ENCODE results near the gene FREM1.

FREM1 gene

DNA sequence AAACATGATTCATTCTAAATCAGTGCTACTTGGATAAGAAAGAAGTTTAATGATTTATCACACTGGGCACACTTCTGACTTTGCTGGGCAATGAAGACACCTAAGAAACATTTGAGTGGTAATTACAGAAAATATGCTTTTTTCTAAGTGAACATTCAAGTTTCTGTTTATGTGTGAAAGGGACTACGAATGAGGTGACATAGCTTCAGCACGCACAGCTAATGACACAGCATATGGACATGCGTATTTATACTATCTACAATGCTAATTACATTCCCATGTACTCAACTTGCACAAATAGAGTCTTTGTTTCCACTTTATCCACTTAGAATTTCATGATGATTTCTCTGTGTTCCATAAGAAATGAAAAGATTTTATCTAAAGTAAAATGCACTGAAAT, 40.6 kb downstream of the FREM1 start:
- DNase-seq, result no peak

DNA sequence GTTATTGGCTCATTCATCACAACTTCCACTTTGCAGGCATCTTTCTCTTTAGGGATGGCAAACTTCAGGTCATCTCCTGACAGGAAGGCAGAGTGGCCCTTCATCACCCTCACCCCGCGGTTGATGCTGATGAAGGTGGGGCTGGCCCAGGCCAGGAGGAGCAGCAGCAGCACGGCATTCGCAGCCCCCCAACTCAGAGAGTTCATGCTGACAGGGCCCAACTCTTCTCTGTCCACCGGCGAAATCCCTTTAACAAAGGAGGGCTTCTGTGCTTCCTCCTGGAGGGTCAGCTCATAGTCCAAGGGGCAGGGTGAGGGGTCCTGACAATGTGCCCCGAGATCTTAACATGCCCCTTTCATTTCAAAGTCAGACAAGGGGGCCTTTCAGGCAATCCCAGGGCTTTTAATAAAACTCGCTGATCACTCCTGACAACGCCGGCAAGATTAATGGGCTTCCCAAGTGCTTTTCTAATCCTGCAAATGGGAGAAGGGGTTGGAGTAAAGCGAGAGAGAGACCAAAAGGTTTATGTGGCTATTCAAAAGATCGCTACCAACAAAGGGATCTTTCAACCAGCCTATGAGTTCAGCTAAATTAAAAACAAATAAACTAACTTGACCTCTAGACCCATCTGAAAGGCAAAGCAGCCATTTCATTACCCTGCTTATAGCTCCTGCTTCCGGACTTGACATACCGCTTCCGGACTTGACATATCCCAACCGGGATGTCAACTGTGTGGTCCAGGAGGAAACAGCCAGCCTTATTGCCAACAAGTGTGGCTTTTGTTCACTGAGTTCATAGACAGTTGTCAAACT, 41.2 kb downstream of the FREM1 start:
- peak; percentile 34 for DNase-seq

DNA sequence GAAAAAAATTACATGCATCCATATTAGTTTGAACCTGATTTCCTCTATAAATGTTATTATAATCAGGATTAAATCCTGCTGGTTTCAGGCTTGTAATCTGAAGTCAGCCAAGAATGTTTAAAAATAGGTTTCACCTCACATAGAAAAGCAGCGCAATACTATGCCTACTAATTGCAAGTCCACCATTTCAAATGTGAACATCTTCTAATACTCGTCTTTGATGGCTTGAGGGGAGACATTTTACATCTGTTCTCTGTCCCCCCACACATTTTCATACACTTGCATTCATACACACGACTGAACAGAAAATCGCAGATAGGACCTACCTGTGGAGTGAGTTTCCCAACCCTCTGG, 41.8 kb downstream of the FREM1 start:
- DNase-seq, result no peak

DNA sequence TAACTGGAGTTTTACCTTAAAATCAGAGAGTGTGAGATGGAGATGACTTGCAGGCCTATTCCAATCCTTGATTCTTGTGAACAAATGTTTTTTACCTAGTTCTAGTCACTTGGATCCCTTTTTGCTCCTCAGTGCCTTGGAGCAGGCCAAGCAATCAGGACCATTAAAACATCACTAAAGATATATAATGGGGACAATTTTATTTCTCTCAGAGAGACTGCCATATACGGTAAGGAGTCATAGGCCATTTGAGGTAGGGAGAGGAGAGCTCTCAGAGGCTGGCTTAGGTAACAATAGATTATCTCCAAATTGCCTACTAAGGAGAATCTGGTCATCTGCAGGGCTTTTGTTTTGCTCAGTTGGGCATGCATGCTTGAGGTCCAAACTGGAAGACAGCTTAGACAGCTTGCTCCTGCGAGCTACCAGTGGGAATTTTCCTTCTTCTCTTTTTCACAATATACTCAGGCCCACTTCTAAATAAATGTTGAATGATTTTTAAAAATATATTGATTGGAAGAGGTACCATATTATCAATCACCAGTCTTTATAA, 44.0 kb downstream of the FREM1 start:
- DNase-seq, result peak; percentile 32

DNA sequence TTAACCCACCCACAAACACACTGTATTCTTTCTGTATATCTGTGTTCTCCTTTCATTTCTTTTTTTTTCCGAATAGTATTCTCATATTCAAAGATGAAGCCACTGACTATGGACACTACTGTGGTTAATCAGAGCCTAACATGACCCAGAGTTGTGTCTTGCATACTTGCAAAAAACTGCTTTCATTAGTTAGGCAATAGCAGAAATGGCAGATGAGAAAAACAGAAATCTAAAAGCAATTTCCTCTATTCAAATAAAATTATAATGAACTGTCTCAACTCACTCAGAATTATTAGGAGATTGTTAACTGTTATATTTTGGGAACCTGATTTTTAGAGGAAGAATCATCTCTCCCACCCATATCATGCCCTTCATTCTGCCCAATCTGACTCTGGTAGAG, 45.9 kb downstream of the FREM1 start:
- DNase-seq, result no peak

DNA sequence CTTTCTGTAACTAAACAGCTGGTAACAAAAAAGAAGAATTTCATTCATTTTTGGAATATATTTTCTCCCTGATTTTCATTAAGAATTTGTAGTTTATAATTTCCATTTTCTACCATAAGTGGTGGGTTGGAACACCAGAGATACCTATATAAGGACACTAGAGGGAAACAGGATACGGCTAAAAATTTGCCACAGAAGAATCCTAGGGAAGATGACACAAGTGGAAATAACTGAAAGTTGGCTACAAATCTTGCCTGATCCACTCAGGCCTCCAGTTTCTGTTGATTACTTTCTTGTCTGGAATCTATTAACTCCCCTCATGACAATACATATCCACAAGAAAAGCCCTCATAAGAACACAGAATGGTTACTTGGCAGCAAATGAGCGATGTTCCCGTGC, 46.8 kb downstream of the FREM1 start:
- DNase-seq, result no peak

DNA sequence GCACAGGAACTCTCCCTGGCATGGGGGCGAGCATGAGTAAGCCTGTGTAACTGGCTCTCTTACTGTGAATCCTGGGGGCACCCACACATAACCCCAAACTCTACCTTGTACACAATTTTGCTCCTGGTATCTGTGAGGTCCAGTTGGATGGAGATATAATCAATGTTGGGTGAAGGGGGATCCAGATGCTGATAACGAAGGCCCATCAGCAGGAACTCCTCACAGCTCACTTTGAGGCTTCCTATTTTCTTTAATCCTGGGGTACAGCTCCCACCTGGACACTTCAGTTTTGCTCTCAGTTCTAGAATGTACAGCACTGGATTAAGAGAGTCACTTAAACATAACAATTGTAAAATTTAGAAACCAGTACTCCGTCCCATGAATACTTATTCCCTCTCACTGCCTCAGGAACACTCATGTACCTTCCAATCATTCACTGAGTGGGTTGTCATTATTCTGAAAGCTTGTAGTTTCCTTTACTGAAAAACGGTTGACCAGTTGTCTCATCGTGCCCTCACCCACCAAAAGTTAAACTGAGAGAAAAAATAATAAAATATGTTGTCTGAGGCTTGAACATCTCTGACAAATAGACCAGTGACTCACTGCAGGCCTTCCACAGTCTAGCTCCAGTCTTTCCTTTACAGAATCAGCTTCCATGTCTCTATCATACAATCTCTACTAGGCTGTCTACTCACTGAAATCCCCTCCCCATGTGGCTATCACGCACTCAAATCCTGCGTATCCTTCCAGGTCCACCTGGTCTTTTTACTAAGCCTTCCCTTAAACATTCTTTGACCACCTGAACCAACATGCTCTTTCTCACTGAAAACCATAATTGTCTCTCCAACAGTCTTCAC, 52.6 kb downstream of the FREM1 start:
- DNase-seq, result no peak

DNA sequence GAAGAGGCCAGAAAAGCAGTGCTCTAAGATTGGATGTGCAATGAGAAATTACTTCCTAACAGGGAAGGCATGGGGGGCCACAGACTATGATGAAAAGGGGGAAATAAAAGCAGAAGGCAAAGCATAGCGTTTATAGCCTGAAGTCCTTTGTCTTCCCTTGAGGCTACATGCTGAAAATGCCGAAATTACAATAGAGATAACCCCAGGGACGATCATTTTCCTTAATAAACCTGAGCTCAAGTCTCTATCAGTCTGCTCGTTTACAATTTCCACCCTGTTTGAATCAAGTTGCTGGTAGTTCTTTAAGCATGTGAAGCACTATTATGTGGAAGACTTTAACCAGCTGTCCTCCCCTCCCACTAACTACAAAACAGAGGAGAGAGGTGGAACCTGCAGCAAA, 60.4 kb downstream of the FREM1 start:
- peak; percentile 18 for DNase-seq

DNA sequence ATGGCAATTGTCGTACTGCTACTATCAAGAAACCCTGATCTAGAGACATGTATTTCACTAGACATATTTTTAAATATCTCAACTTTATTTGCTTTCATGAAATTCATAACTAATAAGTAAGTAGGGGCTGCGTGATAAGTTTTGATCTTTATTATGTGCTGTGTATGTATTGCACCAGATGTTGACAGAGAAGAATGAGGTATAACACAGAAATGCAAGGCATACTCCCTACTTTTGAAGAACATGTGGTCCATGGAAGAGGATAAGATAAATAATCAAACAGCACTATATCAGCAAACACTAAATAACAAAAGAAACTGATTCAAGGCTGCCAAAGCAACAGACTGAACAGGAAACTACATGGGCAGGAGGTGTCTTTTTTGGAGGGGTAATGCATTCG, 60.9 kb downstream of the FREM1 start:
- no peak for DNase-seq

DNA sequence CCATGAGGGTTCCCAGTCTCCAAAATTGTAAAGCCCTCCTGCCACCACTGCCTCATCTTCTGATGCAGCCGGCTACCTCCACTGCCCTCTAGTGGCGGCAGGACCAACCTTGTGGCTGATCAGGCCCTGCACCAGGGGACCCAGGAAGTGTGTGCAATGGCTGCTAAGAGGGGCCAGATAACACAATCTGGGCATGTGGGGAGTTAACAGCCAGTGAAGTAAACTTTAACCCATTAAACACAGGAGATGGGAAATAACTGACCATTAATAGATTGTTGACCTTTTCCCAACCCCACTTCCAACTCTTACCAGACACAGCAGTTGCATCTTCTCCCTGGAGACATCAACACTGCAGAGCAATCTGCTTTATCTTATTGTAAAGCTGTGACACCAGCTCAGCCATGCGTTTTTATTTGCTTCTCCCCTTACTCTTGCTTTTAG, 63.3 kb downstream of the FREM1 start:
- peak; percentile 76 for DNase-seq

DNA sequence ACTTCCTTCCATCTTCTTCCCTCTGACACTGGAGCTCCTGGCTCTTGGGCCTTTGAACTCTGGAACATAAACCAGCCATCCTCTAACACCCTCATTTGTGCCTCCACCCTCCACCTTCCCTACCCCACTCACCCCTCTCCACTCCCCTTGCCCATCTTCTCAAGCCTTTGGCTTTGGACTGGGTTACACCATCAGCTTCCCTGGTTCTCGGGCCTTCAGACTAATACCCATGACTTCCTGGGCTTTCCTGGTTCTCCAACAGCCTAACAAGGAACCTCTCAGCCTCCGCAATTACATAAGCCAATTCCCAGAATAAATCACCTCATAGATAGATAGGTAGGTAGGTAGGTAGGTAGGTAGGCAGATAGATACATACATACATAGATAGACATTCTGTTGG, 67.1 kb downstream of the FREM1 start:
- no peak for DNase-seq

DNA sequence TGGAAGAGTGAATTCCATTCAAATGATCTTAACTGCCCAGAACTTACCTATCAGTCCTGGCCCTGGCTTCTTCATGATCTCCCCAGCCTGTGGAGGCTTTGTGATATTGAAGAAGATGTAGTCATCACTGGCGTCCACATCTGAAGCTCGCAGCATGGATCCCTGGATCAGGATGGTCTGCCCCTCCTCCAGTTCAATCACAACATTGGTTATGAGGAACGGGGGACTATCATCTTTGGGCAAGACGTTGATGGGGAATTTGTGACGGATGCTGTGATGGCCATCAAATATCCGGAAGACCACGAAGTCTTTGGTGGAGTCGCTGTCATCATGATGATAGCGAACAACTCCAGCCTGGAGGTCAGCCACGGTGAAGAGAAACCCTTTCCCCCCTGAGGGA, 68.0 kb downstream of the FREM1 start:
- DNase-seq, result no peak

DNA sequence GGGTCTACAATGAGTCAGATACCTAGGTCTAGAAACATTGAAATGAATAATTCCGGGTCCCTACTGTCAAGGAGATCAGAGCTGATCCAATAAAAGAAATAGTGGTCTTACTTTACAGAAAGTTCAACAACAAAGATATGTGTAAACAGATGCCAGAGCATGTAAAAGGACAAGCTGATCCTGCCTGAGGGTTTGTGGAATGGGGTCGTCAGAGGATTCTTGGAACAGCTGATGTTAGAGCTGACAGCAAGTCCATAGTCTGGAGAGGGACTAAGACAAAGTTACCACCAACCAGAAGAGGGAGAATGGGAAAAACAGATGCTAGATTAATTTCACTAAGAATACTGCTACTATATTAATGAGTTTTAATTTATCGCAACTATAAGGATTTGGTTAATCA, 71.5 kb downstream of the FREM1 start:
- DNase-seq, result no peak

DNA sequence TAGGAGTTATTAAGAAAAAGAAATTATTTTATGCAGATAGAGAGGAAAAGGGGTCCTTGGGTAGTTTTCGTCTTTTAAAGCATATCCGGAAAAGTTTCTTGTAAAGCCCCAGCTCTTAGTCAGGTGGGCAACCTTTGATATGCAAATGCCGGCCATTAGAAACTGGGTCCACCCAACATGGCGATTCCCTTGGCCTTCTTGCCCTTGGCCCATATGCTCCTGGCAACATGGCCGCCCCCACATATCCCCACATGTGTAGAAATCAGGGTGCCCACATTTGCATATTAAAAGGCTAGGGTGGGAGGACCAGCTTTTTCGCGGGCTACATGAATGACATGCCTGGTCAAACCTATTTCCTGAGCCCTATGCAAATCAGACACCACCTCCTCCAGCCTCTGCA, 73.3 kb downstream of the FREM1 start:
- no peak for DNase-seq

DNA sequence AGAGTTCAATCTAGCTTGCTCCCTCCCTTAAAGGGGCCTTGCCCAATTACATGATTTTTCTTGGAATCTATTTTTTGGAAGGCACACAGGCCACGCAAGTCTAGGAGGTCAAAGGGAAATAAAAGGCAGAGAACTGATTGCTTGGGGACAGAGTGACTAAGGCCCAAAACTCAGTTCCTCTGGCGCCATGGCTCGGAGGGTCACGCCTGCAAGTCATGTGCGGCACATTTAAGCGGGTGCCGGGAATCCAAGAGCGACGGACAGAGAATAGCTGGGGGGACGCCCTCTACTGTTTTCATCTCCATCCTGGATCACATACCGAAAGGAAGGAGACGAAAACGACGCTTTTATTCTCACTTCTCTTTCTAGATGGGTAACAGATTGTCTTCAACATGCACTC, 78.6 kb downstream of the FREM1 start:
- no peak for DNase-seq

DNA sequence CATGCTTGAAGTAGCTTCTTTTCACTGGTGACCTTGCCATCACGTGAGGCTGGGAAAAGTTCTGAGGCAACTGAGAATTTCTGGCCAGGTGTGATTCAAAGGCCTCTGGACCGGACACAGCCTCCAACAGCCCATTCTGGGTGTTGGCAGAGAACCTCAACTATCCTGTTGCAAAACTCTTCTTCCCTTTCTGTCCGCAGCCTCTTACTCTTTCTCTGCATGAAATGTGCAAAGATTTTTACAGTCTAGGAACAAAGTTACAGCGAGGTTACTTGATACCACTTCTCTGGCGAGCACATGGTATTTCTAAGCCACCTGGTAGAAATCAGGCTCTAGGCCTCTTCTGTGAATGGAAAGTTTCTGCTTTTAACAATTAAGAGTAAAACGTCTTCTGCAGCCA, 79.2 kb downstream of the FREM1 start:
- no peak for DNase-seq

DNA sequence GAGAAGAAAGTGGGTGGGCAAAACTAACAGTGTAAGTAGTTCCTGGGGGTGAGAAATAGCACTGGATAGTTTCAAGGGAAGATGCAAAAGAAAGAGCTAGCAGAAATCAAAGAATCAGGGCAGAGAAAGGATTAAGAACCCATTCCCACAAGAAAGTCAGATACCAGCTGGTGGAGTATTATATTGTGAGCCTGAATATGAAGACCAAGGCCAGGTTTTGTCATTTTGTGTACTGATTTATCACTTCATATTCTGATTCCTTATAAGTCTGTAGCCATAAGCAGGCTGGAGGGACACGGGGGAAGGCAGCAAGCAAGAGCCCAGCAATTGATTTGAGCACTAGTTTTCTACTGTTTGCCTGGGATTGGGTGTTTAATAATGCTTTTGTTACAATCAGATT, 80.2 kb downstream of the FREM1 start:
- no peak for DNase-seq

DNA sequence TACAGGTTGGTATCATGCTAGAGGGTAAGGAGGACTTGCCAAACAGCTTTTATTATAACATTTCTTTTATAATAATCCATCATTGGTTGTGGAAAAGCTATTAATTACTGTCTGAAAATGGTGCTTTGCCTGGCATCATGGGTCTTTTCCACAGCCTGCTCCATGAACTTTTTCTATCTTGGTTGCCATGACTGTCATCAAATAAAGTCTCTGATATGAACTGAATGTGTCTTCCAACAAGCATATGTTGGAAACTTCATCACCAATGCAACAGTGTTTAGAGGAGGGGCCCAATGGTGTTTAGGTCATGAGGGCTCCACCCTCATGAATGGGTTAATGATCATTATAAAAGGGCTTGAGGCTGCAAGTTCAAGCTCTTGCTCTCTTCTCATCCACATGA, 81.0 kb downstream of the FREM1 start:
- DNase-seq, result no peak

DNA sequence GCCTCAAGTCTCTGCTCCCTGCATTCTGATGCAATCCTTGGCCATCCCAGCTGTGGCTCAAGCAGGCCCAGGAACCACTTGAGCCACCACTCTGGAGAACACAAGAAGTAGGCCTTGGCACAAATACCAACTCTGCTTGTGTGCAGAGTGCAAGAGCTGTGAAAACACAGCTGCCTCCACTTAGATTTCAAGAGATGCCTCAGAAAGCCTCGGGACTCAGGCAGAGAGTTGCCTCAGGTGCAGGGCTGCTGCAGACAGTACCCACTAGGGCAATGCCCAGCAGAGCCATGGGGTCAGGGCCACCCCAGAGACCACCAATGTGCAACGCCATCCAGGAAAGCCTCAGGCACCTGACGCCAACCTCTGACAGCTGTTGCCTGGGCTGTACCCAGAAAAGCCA, 82.4 kb downstream of the FREM1 start:
- no peak for DNase-seq

DNA sequence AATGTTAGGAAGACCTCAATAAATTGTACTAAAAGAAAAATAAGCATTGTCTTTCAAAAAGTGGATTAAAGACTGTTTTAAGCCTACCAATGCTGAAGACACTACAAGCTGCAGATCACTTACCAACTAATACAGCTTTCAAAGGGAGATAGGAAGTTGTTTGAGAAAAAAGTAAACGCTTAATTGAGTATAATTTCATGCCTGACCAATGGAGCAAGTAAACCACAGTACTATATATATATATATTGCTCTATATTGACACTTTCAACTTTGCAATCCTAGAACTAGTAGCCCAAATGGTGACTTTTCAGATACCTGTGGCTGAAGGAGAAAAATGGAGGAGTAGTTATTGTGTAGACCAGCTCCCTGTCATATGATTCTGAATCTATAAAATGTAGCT, 85.7 kb downstream of the FREM1 start:
- DNase-seq, result no peak

DNA sequence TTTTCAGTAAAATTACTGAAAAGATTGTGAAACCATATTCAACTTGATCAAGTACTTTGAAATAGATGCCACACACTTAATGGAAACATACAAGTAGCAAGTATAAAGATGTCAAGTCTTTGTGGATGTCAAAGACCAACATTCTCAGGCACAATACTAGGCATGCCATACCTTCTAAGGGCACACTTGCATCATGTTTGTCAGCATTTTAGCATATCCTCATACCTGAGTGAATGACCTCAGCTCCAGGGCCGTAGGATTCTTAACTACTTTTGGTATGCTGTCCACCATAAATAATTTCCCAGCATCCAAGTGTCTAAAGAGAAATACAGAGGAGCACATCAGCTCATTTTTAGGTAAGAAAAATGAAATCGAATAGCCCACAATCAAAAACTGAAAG, 86.4 kb downstream of the FREM1 start:
- DNase-seq, result no peak

DNA sequence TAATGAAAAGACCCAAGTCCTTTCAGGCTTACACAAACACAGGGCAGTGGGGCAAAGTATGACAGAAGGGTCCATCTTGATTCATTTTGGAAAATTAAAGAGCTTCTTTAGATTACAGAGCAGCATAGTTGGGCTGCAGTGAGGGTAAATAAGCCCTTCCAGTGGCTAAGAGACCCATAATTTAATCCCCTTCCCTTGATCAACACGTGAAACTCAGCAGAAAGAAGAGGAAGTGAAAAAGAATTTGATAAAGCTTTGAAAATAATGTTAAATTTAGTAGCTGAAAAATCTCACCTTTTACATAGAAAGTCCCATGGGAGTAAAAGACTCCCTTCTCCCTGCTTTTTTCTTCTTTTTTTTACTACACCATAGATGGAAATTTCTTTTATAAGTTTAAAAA, 87.6 kb downstream of the FREM1 start:
- no peak for DNase-seq

DNA sequence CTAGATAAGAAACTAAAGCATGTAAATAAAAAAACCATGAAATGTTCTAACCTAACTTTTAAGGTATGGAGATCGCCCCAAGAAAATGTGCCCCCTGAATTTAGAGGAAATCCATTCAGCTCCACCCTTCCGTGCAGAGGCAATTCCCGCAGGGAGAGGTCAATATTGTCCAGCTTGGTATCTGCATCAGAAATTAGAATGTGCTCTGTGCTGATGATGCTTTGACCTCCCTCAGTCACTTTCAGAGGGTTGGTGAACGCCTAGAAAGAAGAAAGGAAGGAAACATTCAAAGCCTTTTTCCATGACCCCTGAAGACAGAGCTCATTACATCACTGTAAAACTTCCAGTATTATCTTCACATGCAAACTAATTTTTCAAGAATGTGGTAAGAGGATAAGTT, 91.0 kb downstream of the FREM1 start:
- no peak for DNase-seq

DNA sequence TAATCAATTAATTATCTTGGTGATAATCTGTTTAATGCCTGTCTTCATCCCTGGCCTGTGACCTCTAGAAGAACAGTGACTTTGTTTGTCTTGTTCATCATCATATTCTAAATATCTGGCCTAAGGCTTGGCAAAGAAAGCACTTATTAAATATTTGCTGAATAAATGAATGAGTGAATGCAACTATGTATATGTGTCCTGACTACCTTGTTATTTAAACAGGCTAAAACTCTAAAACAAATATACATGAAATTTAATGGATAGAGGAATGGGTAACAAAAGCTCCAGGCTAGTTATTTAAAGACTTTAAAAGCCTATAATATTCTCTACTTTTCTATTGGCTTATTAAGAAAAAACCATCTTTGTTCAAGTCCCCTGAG, 96.0 kb downstream of the FREM1 start:
- no peak for DNase-seq
